ENCODE results near the gene RIT2.

- TF ChIP-seq POU2F2 (IDR thresholded peaks at IDR 0.05; ENCODE audit: low read depth, low read length) (no peak), TAF1 (IDR thresholded peaks at IDR 0.05; ENCODE audit: low read depth, low read length) (no peak), POLR2A (IDR thresholded peaks at IDR 0.05; ENCODE audit: low read depth, low read length) (no peak), POLR2AphosphoS5 (IDR thresholded peaks at IDR 0.05; ENCODE audit: low read depth, low read length) (no peak)
Measured at GRCh38 chr18:43009674-43010073, 105.8 kb downstream of the RIT2 start.

Data from GM12891 (cell line).